Putamen (tissue), 1 donor: ENCODE data around the gene COL5A1.

Experiments
- DNase-seq: peaks from one replicate; pipeline ENCODE4 v3.0.0-alpha.2; 2016; ENCODE audit warnings: low spot score

COL5A1 gene

DNA sequence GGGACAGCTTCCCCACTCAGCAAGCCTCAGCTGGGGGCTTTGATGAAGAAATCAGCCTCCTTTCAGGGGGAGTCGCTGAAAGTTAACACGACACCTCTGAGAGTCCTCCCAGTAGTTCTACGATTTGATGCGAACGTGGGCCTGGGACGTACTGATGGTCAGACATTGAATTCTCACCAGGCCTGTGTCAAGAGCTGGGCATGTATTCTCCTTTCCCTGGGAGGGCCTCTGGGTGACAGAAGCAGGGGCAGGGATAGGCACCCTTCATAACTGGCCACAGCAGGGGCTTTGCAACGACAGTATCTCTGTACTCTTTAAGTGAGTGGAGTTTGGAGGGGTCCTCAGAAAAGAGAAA is 15.6 kb upstream of the COL5A1 start:
- DNase-seq = no peak

DNA sequence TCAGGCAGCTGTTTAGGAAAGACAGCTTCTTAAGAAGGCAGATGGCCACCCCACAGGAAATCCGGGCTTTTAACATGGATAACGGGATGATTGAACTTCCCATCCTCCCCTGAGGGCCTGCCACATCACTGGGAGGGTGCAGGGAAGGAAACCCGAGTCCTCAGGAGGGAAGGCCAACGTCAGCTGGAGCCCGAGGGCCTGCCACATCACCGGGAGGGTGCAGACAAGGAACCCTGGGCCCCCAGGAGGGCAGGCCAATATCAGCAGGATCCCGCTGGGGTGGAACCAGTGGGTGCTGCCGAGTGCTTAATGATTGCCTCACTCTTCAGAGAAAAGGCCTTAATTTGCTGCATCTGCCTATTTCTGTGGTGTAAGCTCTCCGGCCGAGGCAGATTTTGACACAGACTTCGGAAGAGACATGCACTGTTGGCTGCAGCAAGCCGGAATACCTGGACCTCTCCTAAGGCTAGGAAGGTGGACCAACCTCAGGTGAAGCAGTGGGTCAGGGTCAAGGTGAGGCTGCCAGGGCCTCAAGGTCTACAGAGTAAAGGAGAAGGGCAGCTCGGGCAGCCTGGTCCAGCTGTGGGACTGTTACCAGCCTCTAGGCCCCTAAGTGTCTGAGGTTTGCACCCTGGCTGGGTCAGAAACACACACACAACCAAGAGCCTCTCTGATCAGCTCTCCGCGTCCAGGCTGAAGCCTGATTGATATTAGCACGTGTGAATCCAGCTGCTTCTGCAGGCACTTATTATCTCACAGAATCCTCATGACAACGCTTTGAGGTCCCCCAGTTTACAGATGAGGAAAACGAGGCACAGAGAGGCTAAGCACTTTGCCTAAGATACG is 14.8 kb upstream of the COL5A1 start:
- no peak for DNase-seq

DNA sequence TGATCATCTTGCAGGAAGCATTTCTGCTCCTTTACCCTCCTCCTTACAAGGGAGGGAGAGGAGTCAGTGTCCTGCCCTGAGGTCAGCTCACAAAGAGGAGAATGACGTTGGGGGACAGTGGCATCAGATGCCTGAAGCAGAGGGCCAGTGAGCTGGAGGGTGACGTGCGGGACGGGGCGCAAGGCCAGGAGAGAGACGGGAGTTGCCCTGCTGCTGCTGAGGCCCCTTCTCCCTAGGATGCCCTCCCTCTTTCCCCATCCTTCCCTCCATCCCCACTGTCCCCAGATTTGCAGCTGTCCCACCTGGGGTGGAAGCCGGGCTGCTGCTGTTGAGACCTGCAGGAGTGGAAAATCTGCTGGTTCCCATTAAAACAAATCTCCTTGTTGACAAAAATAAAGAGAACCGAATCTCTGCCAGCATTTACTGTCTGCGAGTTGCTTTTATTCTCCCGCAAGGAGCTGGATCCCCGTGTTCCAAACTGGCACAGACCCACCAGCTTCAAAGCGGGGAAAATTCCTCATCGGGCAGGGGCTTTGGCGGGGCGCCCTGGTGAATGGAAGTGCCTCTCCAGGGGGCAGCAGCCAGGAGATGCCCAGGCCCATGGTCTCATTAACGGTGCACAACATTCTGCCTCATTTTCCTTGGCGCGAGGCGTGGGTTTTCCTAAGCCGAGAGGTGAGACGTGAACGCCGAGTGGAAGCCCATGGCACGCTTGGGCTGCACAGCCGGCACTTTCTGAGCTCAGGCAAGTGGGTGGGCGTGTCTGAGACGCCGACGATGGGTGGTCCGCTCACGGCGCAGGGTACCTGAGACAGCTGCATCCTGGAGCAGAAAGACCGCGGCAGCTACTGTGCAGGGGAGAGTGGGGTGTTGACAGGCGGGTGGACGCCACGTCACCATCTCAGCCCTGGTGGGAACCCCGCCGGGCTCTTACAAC is 13.9 kb upstream of the COL5A1 start:
- no peak for DNase-seq

DNA sequence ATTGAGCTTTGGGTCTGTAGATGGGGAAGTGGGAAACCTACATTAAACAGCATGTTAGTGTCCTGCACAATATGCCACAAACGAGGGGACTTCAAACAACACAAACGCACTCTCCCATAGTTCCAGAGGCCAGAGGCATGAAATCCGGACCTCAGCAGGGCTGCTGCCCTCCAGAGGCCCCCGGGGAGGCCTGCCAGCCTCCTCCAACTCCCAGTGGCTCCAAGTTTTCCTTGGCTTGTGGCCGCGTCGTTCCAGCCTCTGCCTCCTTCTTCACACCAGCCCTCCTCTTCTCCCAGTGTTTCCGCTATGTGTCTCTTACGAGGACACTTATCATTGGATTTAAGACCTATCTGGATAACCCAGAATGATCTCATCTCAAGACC is 13.3 kb upstream of the COL5A1 start:
- DNase-seq = no peak

DNA sequence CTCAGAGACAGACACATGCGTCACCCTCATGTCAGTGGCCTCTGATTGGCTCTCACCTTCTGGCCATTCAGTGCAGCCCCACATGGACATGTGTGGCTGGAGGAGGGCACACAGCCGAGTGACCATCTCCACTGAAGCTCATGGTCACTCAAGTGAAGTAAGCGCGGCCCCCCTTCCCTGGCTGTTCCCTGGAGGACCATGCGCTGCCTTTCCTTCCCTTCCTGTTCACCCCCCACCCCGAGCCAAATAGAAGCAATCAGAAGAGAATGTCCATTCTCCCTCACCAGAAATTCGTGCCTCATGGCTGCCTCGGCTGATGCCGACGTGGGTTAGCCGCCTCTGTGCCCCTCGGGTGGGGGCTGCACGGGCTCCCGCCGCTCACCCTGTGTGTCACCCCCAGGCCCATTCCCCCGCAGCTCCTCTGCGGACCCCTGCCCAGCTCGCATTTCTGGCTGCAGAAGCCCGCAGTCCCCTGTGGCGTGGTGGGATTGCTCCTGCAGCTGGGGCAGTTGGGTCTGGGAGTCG is 12.5 kb upstream of the COL5A1 start:
- DNase-seq = no peak

DNA sequence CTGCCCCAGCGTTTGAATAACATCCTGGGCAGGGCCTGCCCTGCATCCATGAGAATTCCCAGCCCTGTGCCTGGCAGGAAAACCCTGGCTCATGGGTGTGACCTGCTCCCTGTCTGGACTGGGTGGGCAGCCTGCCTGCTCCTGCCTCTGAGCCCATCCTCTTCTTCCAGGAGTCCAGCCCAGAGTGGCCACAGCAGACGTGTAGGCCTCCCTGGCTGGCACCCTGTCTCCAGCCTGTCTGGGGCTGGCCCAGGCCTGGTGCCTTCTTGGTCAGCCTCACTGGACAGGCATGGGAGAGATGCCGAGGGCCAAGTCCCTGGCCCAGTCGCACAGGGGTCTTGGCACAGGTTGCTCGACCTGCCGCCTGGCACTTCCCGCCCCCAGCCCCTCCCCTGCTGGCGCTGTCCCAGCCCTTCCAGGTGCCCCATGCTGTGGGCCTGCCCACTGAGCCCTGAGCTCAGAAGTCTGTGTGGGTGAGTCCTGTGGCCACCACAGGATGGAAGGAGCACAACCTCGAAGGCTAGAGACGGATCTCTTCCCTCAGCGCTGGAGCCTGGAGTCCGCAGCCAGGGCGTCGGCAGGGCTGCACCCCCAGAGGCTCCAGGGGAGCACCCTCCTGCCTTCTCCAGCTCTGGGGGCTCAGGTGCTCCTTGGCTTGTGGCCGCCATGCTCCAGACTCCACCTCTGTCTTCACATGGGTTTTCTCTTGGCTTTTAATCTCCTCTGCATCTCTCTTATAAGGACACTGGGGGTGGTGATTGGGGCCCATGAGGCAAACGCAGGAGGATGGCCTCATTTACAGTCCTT is 11.8 kb upstream of the COL5A1 start:
- no peak for DNase-seq

DNA sequence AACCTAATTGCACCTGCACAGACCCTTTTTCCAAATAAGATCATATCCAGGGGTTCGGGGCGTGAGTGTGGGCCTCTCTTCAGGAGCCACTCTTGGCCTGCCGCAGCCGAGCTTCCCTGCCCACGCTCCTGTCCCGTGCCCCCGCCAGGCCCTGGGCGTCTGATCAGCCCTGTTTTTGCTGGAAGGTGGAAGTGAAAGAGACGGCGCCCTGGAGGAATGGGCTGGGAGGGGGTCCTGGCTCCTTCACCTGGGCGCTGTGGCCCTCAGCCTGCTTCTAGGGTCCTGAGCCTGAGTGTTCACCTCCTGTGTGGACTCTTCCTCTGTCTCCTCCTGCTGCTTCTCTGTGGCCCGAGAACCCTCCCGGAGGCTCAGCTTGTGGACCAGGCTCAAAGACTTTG is 11.2 kb upstream of the COL5A1 start:
- DNase-seq = no peak

DNA sequence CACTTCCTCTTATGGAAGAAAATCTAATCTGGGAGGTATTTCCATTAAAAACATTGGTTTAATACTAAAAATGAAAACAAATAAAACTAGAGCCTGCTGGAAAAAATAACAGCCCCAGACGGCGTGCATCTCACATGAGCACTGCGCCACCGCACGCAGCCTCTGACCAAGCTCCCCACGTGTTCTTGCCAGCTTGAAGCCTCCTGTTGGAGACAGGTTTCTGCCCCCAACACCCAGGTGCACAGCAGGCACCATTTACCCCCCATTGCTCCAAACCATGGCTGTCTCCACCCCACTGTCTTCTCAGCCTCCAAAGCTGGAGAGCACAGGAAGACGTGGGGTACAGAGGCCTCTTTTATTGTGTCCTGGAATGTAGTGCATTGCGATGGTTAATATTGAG is 10.7 kb upstream of the COL5A1 start:
- DNase-seq = no peak

DNA sequence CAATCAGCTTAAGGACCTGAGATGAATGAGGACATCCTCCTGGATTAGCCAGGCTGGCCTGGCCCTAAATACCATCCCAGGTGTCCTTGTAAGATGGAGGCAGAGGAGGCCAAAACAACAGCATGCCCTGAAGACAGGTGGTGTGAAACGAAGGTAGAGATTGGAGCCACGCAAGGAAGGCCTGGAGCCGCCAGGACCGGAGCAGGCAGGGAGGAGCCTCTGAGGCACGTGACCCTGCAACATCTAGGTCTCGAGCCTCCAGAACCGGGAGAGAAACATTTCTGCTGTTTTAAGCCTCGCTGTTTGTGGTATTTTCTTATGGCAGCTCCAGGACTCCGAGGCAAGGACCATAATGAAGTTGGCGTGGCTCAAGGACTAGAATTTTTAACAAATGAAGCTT is 9.7 kb upstream of the COL5A1 start:
- no peak for DNase-seq

DNA sequence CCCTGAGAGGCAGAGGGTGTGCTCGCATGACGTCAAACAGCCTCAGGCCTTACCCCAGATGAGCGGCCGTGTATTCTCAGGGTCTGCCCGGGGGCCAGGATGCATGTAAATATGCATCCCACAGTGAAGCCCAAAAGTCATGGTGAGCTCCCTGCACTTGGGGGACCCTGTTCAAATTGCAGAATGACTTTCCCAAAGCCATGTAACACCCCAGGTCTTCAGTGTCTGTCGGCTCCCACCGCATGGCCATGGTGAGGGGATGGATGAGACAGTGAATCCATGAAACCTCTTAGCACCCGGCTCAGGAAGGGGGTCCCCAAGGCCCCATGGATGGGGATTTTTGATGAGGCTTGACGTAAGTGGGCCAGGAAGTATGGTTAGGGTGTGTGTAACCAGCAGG is 9.3 kb upstream of the COL5A1 start:
- DNase-seq = no peak

DNA sequence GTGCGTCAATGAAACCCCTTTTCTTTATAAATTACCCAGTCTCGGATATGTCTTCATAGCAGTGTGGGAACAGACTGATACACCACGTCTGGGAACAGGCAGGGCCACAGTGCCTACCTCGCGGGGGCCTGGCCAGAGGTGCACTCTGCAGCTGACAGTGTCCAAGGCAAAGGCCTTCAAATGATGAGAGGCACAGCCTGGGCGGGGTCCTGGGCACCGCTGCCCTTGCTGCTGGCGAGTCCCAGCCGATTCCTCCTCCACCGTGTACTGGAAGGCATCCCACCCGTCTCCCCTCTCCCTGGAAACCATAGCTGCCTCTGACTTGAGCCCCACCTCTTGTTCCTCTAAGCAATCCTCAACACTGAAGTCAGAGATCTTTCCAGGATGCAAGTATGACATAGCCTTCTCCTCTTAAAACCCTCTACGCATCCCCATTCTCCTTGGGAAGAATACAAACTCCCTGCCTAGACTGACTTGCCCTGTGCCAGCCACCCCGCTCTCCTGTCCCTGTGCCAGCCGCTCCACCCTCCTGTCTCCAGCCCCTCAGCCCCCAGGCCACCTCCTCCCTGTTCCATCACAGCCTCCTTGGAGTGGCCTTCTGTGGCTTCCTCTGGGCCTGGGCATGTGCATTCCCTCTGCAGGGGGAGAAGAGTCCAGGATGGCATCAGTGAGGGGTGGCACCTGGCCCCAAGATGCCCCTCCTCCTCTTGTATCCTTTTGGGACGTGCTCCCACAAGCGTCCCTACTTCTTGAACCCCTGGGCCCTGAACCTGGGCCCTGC is 8.1 kb upstream of the COL5A1 start:
- no peak for DNase-seq

DNA sequence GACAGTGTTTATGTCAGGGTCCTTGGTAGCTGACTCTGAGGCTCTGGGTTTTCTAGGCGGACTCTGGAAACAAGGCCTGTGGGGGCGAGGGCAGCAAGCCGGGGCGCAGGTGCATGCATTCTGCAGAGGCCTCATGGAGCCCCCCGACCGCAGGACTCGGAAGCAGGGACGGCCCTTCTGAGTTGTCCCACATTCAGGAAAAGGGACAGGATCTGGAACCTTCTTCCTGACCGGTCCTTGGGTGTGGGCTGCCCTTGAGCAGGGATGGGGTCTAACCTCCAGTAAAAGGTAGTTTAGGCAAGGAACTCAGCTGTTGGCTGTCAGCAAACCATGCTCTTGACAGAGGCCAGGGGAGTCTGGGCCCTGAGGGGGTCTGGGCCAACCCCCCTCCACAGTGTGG is 7.4 kb upstream of the COL5A1 start:
- DNase-seq = no peak

DNA sequence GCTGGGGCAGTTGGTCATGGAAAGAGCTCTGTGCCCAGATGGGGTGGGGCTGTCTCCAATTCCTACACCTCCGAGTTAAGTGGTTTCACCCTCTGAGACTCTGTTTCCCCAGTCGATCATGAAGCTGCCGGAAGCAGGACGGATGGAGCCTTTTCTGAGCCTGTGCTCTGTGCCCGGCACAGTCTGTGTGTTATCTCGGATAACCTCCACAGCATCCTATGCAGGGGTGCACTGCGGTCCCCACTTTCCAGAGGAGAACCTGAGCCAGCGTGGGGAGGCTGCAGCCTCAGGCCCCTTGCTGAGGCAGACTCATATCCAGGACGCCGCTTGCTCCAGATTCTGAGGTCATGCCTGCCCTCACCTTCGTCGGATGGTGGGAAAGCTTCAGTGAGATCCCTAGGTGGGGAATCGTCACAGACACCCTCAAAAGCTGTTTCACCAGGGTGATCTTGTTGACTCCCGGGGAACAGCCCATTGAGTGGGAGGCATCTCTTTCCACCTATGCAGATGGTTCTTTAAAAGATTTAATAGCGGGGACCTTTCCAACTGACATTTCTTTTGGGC is 6.9 kb upstream of the COL5A1 start:
- no peak for DNase-seq

DNA sequence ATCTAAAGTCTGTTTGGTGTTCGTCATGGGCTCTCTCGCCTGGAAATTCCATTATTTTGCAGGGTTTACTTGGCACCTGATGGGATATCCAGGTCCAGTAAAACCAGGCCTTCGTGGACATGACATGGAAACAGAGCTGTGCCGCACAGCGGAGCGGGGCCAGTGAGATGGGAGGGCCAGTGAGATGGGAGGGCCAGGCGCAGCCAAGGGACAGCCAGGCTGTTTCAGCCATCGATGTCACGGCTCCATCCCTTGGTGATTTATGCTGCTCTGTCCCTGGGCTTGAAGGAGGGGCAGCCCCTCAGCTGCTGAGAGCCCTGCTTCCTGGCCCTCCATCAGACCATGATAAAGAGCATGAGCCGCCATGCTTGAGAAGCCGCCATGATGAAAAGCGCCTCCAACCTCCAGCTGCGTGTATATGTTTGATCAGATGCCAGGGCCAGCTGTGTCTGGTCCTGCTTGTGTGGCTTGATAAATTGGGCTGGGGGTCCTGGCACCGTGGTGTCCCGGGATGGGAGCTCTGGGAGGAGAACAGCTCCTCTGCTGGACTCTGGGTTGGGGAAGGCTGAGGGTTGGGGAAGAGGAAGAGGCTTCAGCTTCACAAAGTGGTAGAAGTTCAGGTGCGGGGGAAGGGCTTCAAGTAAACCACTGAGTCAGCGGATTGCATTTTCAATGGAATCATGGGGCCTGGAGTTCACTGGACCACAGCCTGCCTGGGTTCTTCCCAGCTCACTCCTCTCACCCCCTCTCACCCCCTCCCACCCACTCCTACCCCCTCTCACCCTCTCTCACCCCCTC is 6.1 kb upstream of the COL5A1 start:
- no peak for DNase-seq

DNA sequence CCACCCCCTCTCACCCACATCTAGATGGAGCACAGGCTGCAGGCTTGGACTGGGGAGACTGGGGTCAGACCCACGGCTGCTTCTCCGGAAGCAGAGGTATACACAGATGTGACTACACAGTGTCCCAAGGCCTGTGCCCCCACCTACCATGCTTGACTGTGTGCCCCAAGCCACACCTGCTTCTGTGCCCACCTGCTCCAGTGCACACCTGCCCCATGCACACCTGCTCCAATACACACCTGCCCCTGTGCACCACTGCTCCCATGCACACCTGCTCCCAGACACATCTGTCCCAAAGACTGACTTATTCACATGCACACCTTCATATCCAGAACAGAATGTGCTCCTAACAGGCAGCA is 5.5 kb upstream of the COL5A1 start:
- no peak for DNase-seq

DNA sequence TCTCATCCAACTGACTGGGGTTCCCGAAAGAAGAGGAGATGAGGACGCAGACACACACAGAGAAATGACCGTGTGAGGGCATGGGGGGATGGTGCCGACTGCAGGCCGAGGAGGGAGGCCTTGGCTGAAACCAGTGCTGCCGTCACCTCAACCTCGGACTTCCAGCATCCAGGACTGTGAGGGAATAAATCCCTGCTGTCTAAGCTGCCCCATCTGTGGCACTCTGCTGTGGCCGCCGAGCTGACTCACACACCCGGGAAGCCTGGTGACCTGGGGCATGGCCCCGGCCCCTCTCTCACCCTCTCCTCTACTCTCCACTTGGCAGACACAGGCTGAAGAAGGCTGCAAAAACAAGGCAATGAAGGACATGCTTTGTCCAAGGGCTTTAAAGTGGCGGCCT is 4.4 kb upstream of the COL5A1 start:
- no peak for DNase-seq

DNA sequence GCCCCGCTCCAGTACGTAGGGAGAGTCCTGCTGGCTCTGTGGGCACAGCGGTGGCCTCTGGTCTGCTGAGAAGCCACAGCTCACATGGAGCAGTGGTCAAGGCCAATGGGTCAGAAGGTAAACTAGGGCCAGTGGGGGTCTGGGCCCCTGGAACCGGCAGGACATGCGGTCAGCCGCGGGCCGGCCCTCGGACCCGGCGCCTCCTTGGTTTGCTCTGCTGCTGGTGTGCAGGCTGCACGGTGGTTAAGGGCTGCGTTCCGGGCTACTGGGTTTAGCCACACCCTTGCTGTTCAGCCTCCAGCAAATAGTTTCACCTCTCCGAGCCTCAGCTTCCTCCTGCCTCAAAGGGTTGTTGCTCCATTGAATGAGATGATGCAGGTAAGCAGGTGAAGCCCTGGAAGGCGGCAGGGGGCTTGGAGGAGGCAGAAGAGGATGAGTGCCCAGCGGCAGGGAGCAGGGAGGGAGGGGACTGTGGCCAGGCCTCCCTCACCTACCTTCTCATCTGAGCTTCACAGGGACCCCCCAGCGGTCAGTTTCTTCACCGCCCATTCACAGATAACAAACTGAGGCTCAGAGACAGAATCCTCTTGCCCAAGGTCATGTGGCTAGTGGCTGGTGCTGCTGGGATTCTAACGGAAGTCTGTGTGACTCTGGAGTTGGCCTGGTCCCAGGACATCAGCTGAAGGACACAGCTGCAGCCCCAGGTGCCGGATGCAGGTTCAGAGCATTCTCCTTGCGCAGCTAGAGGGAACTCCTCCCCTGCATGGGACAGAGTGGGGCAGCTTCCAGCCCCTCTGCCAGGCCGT is 3.7 kb upstream of the COL5A1 start:
- DNase-seq = no peak

DNA sequence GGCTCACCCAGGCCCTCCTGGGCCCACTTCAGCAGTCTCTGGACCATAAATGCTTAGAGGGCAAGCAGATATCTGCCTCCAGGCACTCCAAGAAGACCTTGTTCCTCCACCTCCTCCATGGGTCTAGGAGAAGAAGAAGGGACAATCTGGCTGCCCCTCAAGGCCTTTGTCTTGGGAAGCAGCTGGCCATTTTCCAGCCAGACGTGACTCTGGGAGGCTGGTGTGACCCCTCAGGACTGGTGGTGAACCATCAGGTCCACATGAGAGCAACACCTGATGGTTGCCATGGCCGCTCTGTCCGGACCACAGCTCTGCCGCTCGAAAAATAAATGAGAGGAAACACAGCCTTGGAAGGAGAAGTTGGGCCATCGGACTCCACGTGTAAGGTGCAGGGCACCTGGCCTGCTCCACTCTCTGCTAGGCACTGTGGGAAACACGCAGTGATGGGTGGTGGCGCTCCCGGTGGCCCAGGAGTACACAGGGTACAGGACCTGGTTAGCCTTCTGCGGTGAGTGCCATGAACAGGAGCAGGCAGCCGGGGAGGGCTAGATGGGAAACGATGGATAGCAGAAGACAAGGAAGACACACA is 3.0 kb upstream of the COL5A1 start:
- DNase-seq = no peak

DNA sequence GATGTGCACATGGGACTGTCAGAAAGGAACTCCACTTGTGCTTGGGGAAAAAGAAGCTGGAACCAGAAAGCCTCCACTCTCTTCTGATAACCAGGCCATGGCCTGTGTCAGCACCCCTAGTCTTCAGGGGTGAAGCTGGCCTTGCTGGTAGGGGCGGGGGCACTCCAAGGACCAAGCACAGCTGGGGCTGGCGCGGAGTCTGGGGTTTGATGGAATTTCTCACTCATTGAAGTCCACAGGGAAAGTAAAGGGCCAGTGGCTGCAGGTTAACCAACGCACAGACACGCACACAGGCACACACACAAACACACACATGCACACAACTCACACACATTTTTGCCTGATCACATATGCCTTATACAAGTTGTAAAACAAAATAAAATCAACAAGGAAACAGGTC is 1.6 kb upstream of the COL5A1 start:
- no peak for DNase-seq
